ENCODE results near the gene TMEM179B. TPM values are rescaled to one million over a fixed set of nuclear protein-coding genes. Genes with fewer than 3 reads are reported as not detected.

The TMEM179B gene
- polyA plus RNA-seq, 1 donor (not counting 4 experiments of a cell fraction or from before 2014, with no cell fraction given): 35.4 TPM

GRCh38 chr11:62789576-62789975 is 2.4 kb downstream of the TMEM179B start:
- dilution Hi-C loops (cut with MboI; ENCODE audit: extremely low pct_ligation_motif_present, low sequenced_read_pairs): no loop called here
- Histone ChIP-seq H3K9me1 (ENCODE audit: control insufficient read depth, extremely low read depth, insufficient read depth, low read length) (no peaks in the 10 kb centered on the region), H3K4me1 (ENCODE audit: control insufficient read depth, extremely low read depth, insufficient read depth, low read length) (peaks cover 32% of the 10 kb centered on the region), H3K9me3 (ENCODE audit: control insufficient read depth, low read depth, low read length) (no peaks in the 10 kb centered on the region), H3K36me3 (ENCODE audit: control insufficient read depth in 2 of 2, extremely low read depth in 1 of 2, insufficient read depth in 2 of 2, low read length in 2 of 2) (peaks cover 12 to 36% of the 10 kb centered on the region in 2 experiments), H3K4me2 (ENCODE audit: control insufficient read depth, extremely low read depth, insufficient read depth, low read depth, low read length) (no peak overlapping the region), H3K27me3 (ENCODE audit: control insufficient read depth, extremely low read depth, insufficient read depth, low read length) (no peaks in the 10 kb centered on the region), H2AFZ (ENCODE audit: control insufficient read depth, low read length) (no peak overlapping the region), H3K27ac (ENCODE audit: control insufficient read depth, insufficient read depth, low read length) (no peak overlapping the region), H3K79me2 (ENCODE audit: control insufficient read depth, insufficient read depth, low read length) (peaks cover 38% of the 10 kb centered on the region), H4K20me1 (ENCODE audit: control insufficient read depth, extremely low read depth, insufficient read depth, low read length) (no peaks in the 10 kb centered on the region), H3K4me3 (ENCODE audit: control insufficient read depth in 2 of 3, extremely low read depth in 1 of 3, insufficient read depth in 2 of 3, low read depth in 1 of 3, low read length in 3 of 3) (no peak overlapping the region), H3K9ac (ENCODE audit: control insufficient read depth, extremely low read depth, insufficient read depth, low read length) (no peak overlapping the region)
- FAIRE-seq (no peak), DNase-seq (ENCODE audit: low read depth, low spot score) (no peak)
- TF ChIP-seq EZH2 (IDR thresholded peaks at IDR 0.05; ENCODE audit: low read length) (no peak), CTCF (optimal IDR thresholded peaks at IDR 0.05 in 1 of 3, IDR thresholded peaks at IDR 0.05 in 1 of 3, conservative IDR thresholded peaks at IDR 0.05 in 1 of 3; ENCODE audit: extremely low read depth in 1 of 3, insufficient read depth in 2 of 3, low read length in 3 of 3) (no peak)

- Histone ChIP-seq H4K20me1 (ENCODE audit: control insufficient read depth, extremely low read depth, insufficient read depth, low read length) (no peaks in the 10 kb centered on the region), H3K9ac (ENCODE audit: control insufficient read depth, extremely low read depth, insufficient read depth, low read length) (peak within 1 kb of the TSS; percentile 84), H3K79me2 (ENCODE audit: control insufficient read depth, insufficient read depth, low read length) (peaks cover 38% of the 10 kb centered on the region), H3K4me2 (ENCODE audit: control insufficient read depth, extremely low read depth, insufficient read depth, low read depth, low read length) (peak within 1 kb of the TSS; percentile 70), H3K27ac (ENCODE audit: control insufficient read depth, insufficient read depth, low read length) (peak within 1 kb of the TSS; percentile 71), H2AFZ (ENCODE audit: control insufficient read depth, low read length) (peak within 1 kb of the TSS; percentile 42), H3K9me3 (ENCODE audit: control insufficient read depth, low read depth, low read length) (no peaks in the 10 kb centered on the region), H3K27me3 (ENCODE audit: control insufficient read depth, extremely low read depth, insufficient read depth, low read length) (no peaks in the 10 kb centered on the region), H3K9me1 (ENCODE audit: control insufficient read depth, extremely low read depth, insufficient read depth, low read length) (no peaks in the 10 kb centered on the region), H3K4me1 (ENCODE audit: control insufficient read depth, extremely low read depth, insufficient read depth, low read length) (peaks cover 25% of the 10 kb centered on the region), H3K4me3 (ENCODE audit: control insufficient read depth in 2 of 3, extremely low read depth in 1 of 3, insufficient read depth in 2 of 3, low read depth in 1 of 3, low read length in 3 of 3) (peak within 1 kb of the TSS; percentile 81 to 87 (median 86)), H3K36me3 (ENCODE audit: control insufficient read depth in 2 of 2, extremely low read depth in 1 of 2, insufficient read depth in 2 of 2, low read length in 2 of 2) (peaks cover 18 to 49% of the 10 kb centered on the region in 2 experiments)
- dilution Hi-C loops (cut with MboI; ENCODE audit: extremely low pct_ligation_motif_present, low sequenced_read_pairs): no loop called here
- FAIRE-seq (no peak), DNase-seq (ENCODE audit: low read depth, low spot score) (no peak)
- TF ChIP-seq CTCF (optimal IDR thresholded peaks at IDR 0.05 in 1 of 3, IDR thresholded peaks at IDR 0.05 in 1 of 3, conservative IDR thresholded peaks at IDR 0.05 in 1 of 3; ENCODE audit: extremely low read depth in 1 of 3, insufficient read depth in 2 of 3, low read length in 3 of 3) (peak in 1 of 3 experiments; percentile 14), EZH2 (IDR thresholded peaks at IDR 0.05; ENCODE audit: low read length) (no peak)
Observed at GRCh38 chr11:62791501-62792201, 4.4 kb downstream of the TMEM179B start, which contains the start of gene TMEM223. Gene TMEM223, minus strand, starts transcription at chr11:62792006. Its CDS starts 12 bp downstream, at chr11:62791994.
